ENCODE results near the gene NHERF1.

- TF ChIP-seq POLR2A (IDR thresholded peaks at IDR 0.05; ENCODE audit: low read depth, low read length): no peak
- no peak for TF ChIP-seq RAD21 (IDR thresholded peaks at IDR 0.05; ENCODE audit: low read length)
- no peak for TF ChIP-seq ELK1 (IDR thresholded peaks at IDR 0.05; ENCODE audit: borderline replicate concordance, low read depth, low read length)
- TF ChIP-seq MXI1 (IDR thresholded peaks at IDR 0.05; ENCODE audit: borderline replicate concordance, low read depth, low read length): no peak
- no peak for TF ChIP-seq CTCF (conservative IDR thresholded peaks at IDR 0.05; ENCODE audit: low read depth, low read length)
- no peak for TF ChIP-seq MAFK (IDR thresholded peaks at IDR 0.05; ENCODE audit: low read depth, low read length)
- TF ChIP-seq MAZ (IDR thresholded peaks at IDR 0.05; ENCODE audit: borderline replicate concordance, low read depth, low read length): no peak
- TF ChIP-seq RCOR1 (IDR thresholded peaks at IDR 0.05; ENCODE audit: insufficient replicate concordance, low read length): no peak
- no peak for TF ChIP-seq RFX5 (IDR thresholded peaks at IDR 0.05; ENCODE audit: low read depth, low read length)
These were observed 5.4 kb upstream of the NHERF1 start for GRCh38 chr17:74742978-74743545.
